GM12873 (cell line): ENCODE data around the gene ADAMTS17.
A peak's percentile ranks its signal among the peaks of the same experiment; 100 is the strongest.

Source experiments
- CTCF ChIP-seq: IDR thresholded peaks from 2 replicates; pipeline ENCODE4 v1.5.1; 2012; ENCODE audit warnings: low read depth, mild to moderate bottlenecking, moderate library complexity, low read length, control low read depth; ENCODE audit not compliant: insufficient read depth; ENCODE audit errors: missing control alignments

ADAMTS17 gene

GRCh38 chr15:99931703-99932603 is 409.8 kb downstream of the ADAMTS17 start:
- TF ChIP-seq CTCF: no peak

- no peak for TF ChIP-seq CTCF
Measured at GRCh38 chr15:99930696-99931095, 411.1 kb downstream of the ADAMTS17 start.

GRCh38 chr15:99929266-99929665 is 412.5 kb downstream of the ADAMTS17 start:
- TF ChIP-seq CTCF: no peak

- TF ChIP-seq CTCF: peak; percentile 76
Measured at GRCh38 chr15:99928429-99928981, 413.3 kb downstream of the ADAMTS17 start.

- no peak for TF ChIP-seq CTCF
Measured at GRCh38 chr15:99925661-99926461, 415.9 kb downstream of the ADAMTS17 start.

- no peak for TF ChIP-seq CTCF
Measured at GRCh38 chr15:99923711-99924110, 418.1 kb downstream of the ADAMTS17 start.
